HTERT RPE-1 (cell line): ENCODE data around the gene RBMS3.
"Not testable (repeated sequence)": the region's sequence is repeated elsewhere in the genome, so short reads cannot be mapped to it uniquely, and the experiment has no call there.

Source experiments
- in situ Hi-C: fragments of 300-500 bp; cut with MboI; formaldehyde crosslinking; loops from 4 replicates; pipeline ENCODE4 v1.14.3; 2020; ENCODE audit warnings: low sequenced_read_pairs

RBMS3 gene

GRCh38 chr3:29382409-29382808, 101.5 kb downstream of the RBMS3 start:
- in situ Hi-C loops = no loop called here

- in situ Hi-C loops = no loop called here
Measured at GRCh38 chr3:29382845-29383244, 102.0 kb downstream of the RBMS3 start.

- in situ Hi-C loops = no loop called here
Measured at GRCh38 chr3:29384640-29385039, 103.8 kb downstream of the RBMS3 start.

GRCh38 chr3:29385046-29385830, 104.4 kb downstream of the RBMS3 start:
- in situ Hi-C loops = no loop called here

GRCh38 chr3:29389362-29389761, 108.5 kb downstream of the RBMS3 start:
- in situ Hi-C loops = no loop called here

- in situ Hi-C loops = no loop called here
Measured at GRCh38 chr3:29392625-29393388, 111.9 kb downstream of the RBMS3 start.

- in situ Hi-C loops = not testable (repeated sequence)
Measured at GRCh38 chr3:29393946-29394345, 113.1 kb downstream of the RBMS3 start.

GRCh38 chr3:29397406-29397805, 116.5 kb downstream of the RBMS3 start:
- in situ Hi-C loops = no loop called here

GRCh38 chr3:29398787-29399186, 117.9 kb downstream of the RBMS3 start:
- in situ Hi-C loops = no loop called here

- in situ Hi-C loops = no loop called here
Measured at GRCh38 chr3:29406291-29406832, 125.5 kb downstream of the RBMS3 start.

GRCh38 chr3:29408676-29409075, 127.8 kb downstream of the RBMS3 start:
- in situ Hi-C loops = no loop called here

- in situ Hi-C loops = no loop called here
Measured at GRCh38 chr3:29409409-29409808, 128.5 kb downstream of the RBMS3 start.

GRCh38 chr3:29410220-29410619, 129.3 kb downstream of the RBMS3 start:
- in situ Hi-C loops = no loop called here

GRCh38 chr3:29410660-29411405, 130.0 kb downstream of the RBMS3 start:
- in situ Hi-C loops = no loop called here

GRCh38 chr3:29412110-29412509, 131.2 kb downstream of the RBMS3 start:
- in situ Hi-C loops = no loop called here

- in situ Hi-C loops = no loop called here
Measured at GRCh38 chr3:29414468-29415224, 133.8 kb downstream of the RBMS3 start.

- in situ Hi-C loops = no loop called here
Measured at GRCh38 chr3:29415482-29416223, 134.8 kb downstream of the RBMS3 start.

- in situ Hi-C loops = no loop called here
Measured at GRCh38 chr3:29416514-29416913, 135.6 kb downstream of the RBMS3 start.

GRCh38 chr3:29420106-29420505, 139.2 kb downstream of the RBMS3 start:
- in situ Hi-C loops = no loop called here
